Neutrophil (primary cell): ENCODE data around the gene MEIOB.

Source experiments
- H3K27ac ChIP-seq: fragments of 200-600 bp; sonication (generic); 2 replicates; pipeline ENCODE4 v1.5.1; 2016; ENCODE audit warnings: mild to moderate bottlenecking, moderate library complexity
- H3K27me3 ChIP-seq: fragments of 200-600 bp; sonication (generic); 2 replicates; pipeline ENCODE4 v1.6.0; 2016; ENCODE audit warnings: mild to moderate bottlenecking
- H3K36me3 ChIP-seq: fragments of 200-600 bp; sonication (generic); 2 replicates; pipeline ENCODE4 v1.5.1; 2017
- H3K4me1 ChIP-seq, 2 experiments: fragments of 200-600 bp in 1 of 2; sonication (generic) in 1 of 2; 1 replicate in 1 of 2; 2 replicates in 1 of 2; pipeline versions ENCODE4 v1.5.1 to v1.6.1; 2013 to 2016; ENCODE audit warnings: low read depth in 1 of 2, low read length in 1 of 2, mild to moderate bottlenecking in 1 of 2, moderate library complexity in 1 of 2; ENCODE audit not compliant: control insufficient read depth in 1 of 2, insufficient read depth in 1 of 2
- H3K4me3 ChIP-seq, 2 experiments: fragments of 200-600 bp in 1 of 2; sonication (generic) in 1 of 2; 1 replicate in 1 of 2; 2 replicates in 1 of 2; pipeline ENCODE4 v1.5.1; 2013 to 2016; ENCODE audit warnings: low read depth in 1 of 2, low read length in 1 of 2, mild to moderate bottlenecking in 1 of 2, moderate library complexity in 1 of 2
- H3K9me3 ChIP-seq: fragments of 200-600 bp; sonication (generic); 2 replicates; pipeline ENCODE4 v1.5.1; 2016
- CTCF ChIP-seq: fragments of 200-600 bp; sonication (generic); IDR thresholded peaks from 2 replicates; pipeline ENCODE4 v1.5.1; 2016; ENCODE audit warnings: antibody characterized with exemption

The MEIOB gene

GRCh38 chr16:1794221-1794871, 77.6 kb downstream of the MEIOB start:
- no peaks in the 10 kb centered on the region for H3K27me3 ChIP-seq
- no peaks in the 10 kb centered on the region for H3K4me1 ChIP-seq
- no peak overlapping the region for H3K4me3 ChIP-seq
- H3K9me3 ChIP-seq, result no peaks in the 10 kb centered on the region
- no peak overlapping the region for H3K27ac ChIP-seq
- no peak for TF ChIP-seq CTCF
- H3K36me3 ChIP-seq, result peaks cover 28% of the 10 kb centered on the region

- Histone ChIP-seq H3K9me3 (no peaks in the 10 kb centered on the region), H3K36me3 (peaks cover 35% of the 10 kb centered on the region), H3K4me3 (no peak within 1 kb of the TSS), H3K27me3 (no peaks in the 10 kb centered on the region), H3K27ac (no peak within 1 kb of the TSS), H3K4me1 (no peaks in the 10 kb centered on the region)
- TF ChIP-seq CTCF, result no peak
These were observed 78.3 kb downstream of the MEIOB start, which contains the start of gene IGFALS for GRCh38 chr16:1793578-1794220. IGFALS (minus strand) TSS chr16:1793705; CDS start chr16:1793652, 53 bp downstream.

GRCh38 chr16:1792836-1793577, 79.0 kb downstream of the MEIOB start:
- no peaks in the 10 kb centered on the region for H3K27me3 ChIP-seq
- H3K27ac ChIP-seq, result no peak overlapping the region
- no peak overlapping the region for H3K4me3 ChIP-seq
- no peaks in the 10 kb centered on the region for H3K4me1 ChIP-seq
- H3K36me3 ChIP-seq, result peaks cover 42% of the 10 kb centered on the region
- H3K9me3 ChIP-seq, result no peaks in the 10 kb centered on the region
- TF ChIP-seq CTCF, result no peak

GRCh38 chr16:1791943-1792812, 79.8 kb downstream of the MEIOB start:
- Histone ChIP-seq H3K4me3 (no peak overlapping the region), H3K36me3 (peaks cover 50% of the 10 kb centered on the region), H3K27ac (no peak overlapping the region), H3K9me3 (no peaks in the 10 kb centered on the region), H3K4me1 (no peaks in the 10 kb centered on the region), H3K27me3 (no peaks in the 10 kb centered on the region)
- TF ChIP-seq CTCF, result no peak

GRCh38 chr16:1791256-1791942, 80.6 kb downstream of the MEIOB start:
- Histone ChIP-seq H3K36me3 (peaks cover 58% of the 10 kb centered on the region), H3K27ac (no peak overlapping the region), H3K4me1 (no peaks in the 10 kb centered on the region), H3K9me3 (no peaks in the 10 kb centered on the region), H3K4me3 (no peak overlapping the region), H3K27me3 (no peaks in the 10 kb centered on the region)
- no peak for TF ChIP-seq CTCF
